Neural cell (in vitro differentiated cells): ENCODE results near the gene ACP1. TPM values are rescaled to one million over a fixed set of nuclear protein-coding genes. Genes with fewer than 3 reads are reported as not detected.

ENCODE experiments used
- H2AFZ ChIP-seq: fragments of 200-600, 300-800 bp; sonication (generic), shearing (Covaris generic); 2 replicates; pipeline ENCODE4 v1.6.0; 2014; ENCODE audit warnings: low read depth, mild to moderate bottlenecking, antibody characterized with exemption, low read length, moderate library complexity
- H3F3A ChIP-seq: fragments of 200-600 bp; shearing (Covaris generic); 2 replicates; pipeline ENCODE4 v1.6.1; 2016; ENCODE audit warnings: mild to moderate bottlenecking, moderate library complexity, mixed read lengths, antibody characterized with exemption, low read length; ENCODE audit not compliant: insufficient read depth, poor library complexity, severe bottlenecking
- H3K27ac ChIP-seq: fragments of 200-600, 300-800 bp; sonication (generic), shearing (Covaris generic); 2 replicates; pipeline ENCODE4 v1.5.1; 2014; ENCODE audit warnings: mild to moderate bottlenecking, low read length, moderate library complexity
- H3K27me3 ChIP-seq: fragments of 300-800, 200-600 bp; sonication (generic), shearing (Covaris generic); 2 replicates; pipeline ENCODE4 v1.6.0; 2014; ENCODE audit warnings: mild to moderate bottlenecking, low read depth, low read length, moderate library complexity; ENCODE audit not compliant: insufficient read depth
- H3K36me3 ChIP-seq: fragments of 300-800, 200-600 bp; sonication (generic), shearing (Covaris generic); 2 replicates; pipeline ENCODE4 v1.5.1; 2014; ENCODE audit warnings: mild to moderate bottlenecking, antibody characterized with exemption, low read length, moderate library complexity; ENCODE audit not compliant: insufficient read depth
- H3K4me2 ChIP-seq: fragments of 300-800, 200-600 bp; sonication (generic), shearing (Covaris generic); 2 replicates; pipeline ENCODE4 v1.6.0; 2014; ENCODE audit warnings: mild to moderate bottlenecking, low read length
- H3K4me3 ChIP-seq: fragments of 300-800, 200-600 bp; sonication (generic), shearing (Covaris generic); 2 replicates; pipeline ENCODE4 v1.5.1; 2014; ENCODE audit warnings: mild to moderate bottlenecking, low read length, moderate library complexity
- H3K79me2 ChIP-seq: fragments of 200-600 bp; shearing (Covaris generic); replicated peaks from 2 replicates; pipeline ENCODE4 v1.6.0; 2014; ENCODE audit warnings: mild to moderate bottlenecking, low read length, moderate library complexity; ENCODE audit not compliant: insufficient read depth
- H3K9ac ChIP-seq: fragments of 300-800, 200-600 bp; sonication (generic), shearing (Covaris generic); 2 replicates; pipeline ENCODE4 v1.6.1; 2016; ENCODE audit warnings: mild to moderate bottlenecking, low read length, mixed read lengths
- H3K9me2 ChIP-seq: fragments of 200-600 bp; shearing (Covaris generic); 2 replicates; pipeline ENCODE4 v1.6.1; 2016; ENCODE audit warnings: mild to moderate bottlenecking, low read length, mixed read lengths; ENCODE audit not compliant: insufficient read depth
- H3K9me3 ChIP-seq: fragments of 200-600, 300-800 bp; sonication (generic), shearing (Covaris generic); 2 replicates; pipeline ENCODE4 v1.6.1; 2016; ENCODE audit warnings: mild to moderate bottlenecking, mixed run types, low read length, moderate library complexity, mixed read lengths
- H4K20me1 ChIP-seq: fragments of 200-600 bp; shearing (Covaris generic); 2 replicates; pipeline ENCODE4 v1.6.1; 2016; ENCODE audit warnings: mild to moderate bottlenecking, mixed run types; ENCODE audit not compliant: insufficient read depth
- CTCF ChIP-seq: fragments of 450-650 bp; IDR thresholded peaks from 2 replicates; pipeline ENCODE4 v1.5.1; 2014; ENCODE audit warnings: antibody characterized with exemption, mild to moderate bottlenecking, moderate library complexity; ENCODE audit not compliant: poor library complexity, severe bottlenecking
- EP300 ChIP-seq: fragments of 450-650 bp; conservative IDR thresholded peaks from 2 replicates; pipeline ENCODE4 v1.6.1; 2014; ENCODE audit warnings: antibody characterized with exemption, mild to moderate bottlenecking, moderate library complexity; ENCODE audit not compliant: poor library complexity, severe bottlenecking
- EZH2 ChIP-seq: fragments of 200-600, 300-800 bp; shearing (Covaris generic), sonication (generic); IDR thresholded peaks from 2 replicates; pipeline ENCODE4 v1.6.1; 2014; ENCODE audit warnings: antibody characterized with exemption, low read length, borderline replicate concordance, mild to moderate bottlenecking; ENCODE audit not compliant: insufficient read depth, poor library complexity, severe bottlenecking
- MXI1 ChIP-seq: fragments of 450-650 bp; conservative IDR thresholded peaks from 2 replicates; pipeline ENCODE4 v1.6.1; 2014; ENCODE audit warnings: antibody characterized with exemption, mild to moderate bottlenecking; ENCODE audit not compliant: poor library complexity, severe bottlenecking
- POLR2AphosphoS5 ChIP-seq: IDR thresholded peaks from 2 replicates; pipeline ENCODE4 v1.6.1; 2012
- RAD21 ChIP-seq: fragments of 450-650 bp; conservative IDR thresholded peaks from 2 replicates; pipeline ENCODE4 v1.6.1; 2014; ENCODE audit warnings: antibody characterized with exemption, mild to moderate bottlenecking, moderate library complexity
- SMC3 ChIP-seq: fragments of 450-650 bp; conservative IDR thresholded peaks from 2 replicates; pipeline ENCODE4 v1.6.1; 2014; ENCODE audit warnings: antibody characterized with exemption, mild to moderate bottlenecking, moderate library complexity; ENCODE audit not compliant: poor library complexity
- TAF1 ChIP-seq: IDR thresholded peaks from 2 replicates; pipeline ENCODE4 v1.6.1; 2012; ENCODE audit warnings: low read depth
- polyA plus RNA-seq: library from polyadenylated mRNA; depleted of rRNA; stranded (reverse); fragments of >200 nt; gene quantifications from 2 replicates; pipeline ENCODE4 v1.2.3, GENCODE V29; 2014
- TF ChIP-seq, protein P1 (sequence below): IDR thresholded peaks from 2 replicates; pipeline ENCODE4 v1.6.1; 2012; ENCODE audit warnings: borderline replicate concordance

The ACP1 gene
- polyA plus RNA-seq, 1 donor from 2014 or later = 263 TPM

DNA sequence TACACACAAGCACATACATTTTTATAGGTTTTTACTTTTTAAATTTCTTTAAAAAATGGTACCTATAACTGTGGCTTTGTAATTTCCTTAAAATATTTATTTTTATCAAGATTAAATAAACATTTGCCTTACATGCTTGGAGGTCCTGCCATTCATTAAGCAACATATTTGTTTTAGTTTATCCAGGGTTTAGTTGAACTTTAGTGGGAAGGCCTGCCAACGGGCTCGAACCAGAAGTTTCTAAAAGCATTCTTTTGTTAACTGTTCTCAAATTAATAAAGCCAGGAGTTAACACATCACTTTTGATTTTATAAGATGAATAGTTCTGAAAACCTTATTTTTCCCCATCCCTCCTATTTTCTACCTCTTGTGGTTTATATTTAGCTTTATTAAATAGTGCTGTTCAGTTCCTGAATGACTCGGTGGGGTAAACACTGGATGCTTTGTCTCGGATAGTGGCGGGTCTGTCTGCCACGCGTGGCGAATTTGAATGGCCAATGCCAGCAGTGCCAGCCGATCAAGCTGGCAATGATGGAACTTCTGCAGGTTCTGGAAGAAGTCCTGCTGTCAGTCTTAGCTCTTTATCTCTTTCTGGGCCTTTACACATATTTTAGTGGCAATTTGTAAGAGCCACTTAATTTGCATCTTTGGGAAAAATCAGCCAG, 33.1 kb upstream of the ACP1 start:
- H3K9ac ChIP-seq = no peak overlapping the region
- H3K4me3 ChIP-seq = no peak overlapping the region
- H4K20me1 ChIP-seq = no peaks in the 10 kb centered on the region
- no peaks in the 10 kb centered on the region for H3K79me2 ChIP-seq
- H3K27ac ChIP-seq = no peak overlapping the region
- H3K27me3 ChIP-seq = no peaks in the 10 kb centered on the region
- no peaks in the 10 kb centered on the region for H3K36me3 ChIP-seq
- no peaks in the 10 kb centered on the region for H3K9me3 ChIP-seq
- H3K9me2 ChIP-seq = no peaks in the 10 kb centered on the region
- H3K4me2 ChIP-seq = no peak overlapping the region
- TF ChIP-seq EP300 (no peak), POLR2AphosphoS5 (no peak), RAD21 (no peak), SMC3 (no peak), TAF1 (no peak), CTCF (no peak)
- TF ChIP-seq, protein P1, sequence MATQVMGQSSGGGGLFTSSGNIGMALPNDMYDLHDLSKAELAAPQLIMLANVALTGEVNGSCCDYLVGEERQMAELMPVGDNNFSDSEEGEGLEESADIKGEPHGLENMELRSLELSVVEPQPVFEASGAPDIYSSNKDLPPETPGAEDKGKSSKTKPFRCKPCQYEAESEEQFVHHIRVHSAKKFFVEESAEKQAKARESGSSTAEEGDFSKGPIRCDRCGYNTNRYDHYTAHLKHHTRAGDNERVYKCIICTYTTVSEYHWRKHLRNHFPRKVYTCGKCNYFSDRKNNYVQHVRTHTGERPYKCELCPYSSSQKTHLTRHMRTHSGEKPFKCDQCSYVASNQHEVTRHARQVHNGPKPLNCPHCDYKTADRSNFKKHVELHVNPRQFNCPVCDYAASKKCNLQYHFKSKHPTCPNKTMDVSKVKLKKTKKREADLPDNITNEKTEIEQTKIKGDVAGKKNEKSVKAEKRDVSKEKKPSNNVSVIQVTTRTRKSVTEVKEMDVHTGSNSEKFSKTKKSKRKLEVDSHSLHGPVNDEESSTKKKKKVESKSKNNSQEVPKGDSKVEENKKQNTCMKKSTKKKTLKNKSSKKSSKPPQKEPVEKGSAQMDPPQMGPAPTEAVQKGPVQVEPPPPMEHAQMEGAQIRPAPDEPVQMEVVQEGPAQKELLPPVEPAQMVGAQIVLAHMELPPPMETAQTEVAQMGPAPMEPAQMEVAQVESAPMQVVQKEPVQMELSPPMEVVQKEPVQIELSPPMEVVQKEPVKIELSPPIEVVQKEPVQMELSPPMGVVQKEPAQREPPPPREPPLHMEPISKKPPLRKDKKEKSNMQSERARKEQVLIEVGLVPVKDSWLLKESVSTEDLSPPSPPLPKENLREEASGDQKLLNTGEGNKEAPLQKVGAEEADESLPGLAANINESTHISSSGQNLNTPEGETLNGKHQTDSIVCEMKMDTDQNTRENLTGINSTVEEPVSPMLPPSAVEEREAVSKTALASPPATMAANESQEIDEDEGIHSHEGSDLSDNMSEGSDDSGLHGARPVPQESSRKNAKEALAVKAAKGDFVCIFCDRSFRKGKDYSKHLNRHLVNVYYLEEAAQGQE = no peak
- no peaks in the 10 kb centered on the region for H3F3A ChIP-seq
- H2AFZ ChIP-seq = no peak overlapping the region

GRCh38 chr2:233030-233429, 31.7 kb upstream of the ACP1 start:
- Histone ChIP-seq H2AFZ (no peak overlapping the region), H3K4me2 (no peak overlapping the region), H4K20me1 (no peaks in the 10 kb centered on the region), H3K4me3 (no peak overlapping the region), H3F3A (no peaks in the 10 kb centered on the region), H3K27me3 (no peaks in the 10 kb centered on the region), H3K36me3 (no peaks in the 10 kb centered on the region), H3K9me3 (no peaks in the 10 kb centered on the region), H3K27ac (no peak overlapping the region), H3K79me2 (no peaks in the 10 kb centered on the region), H3K9me2 (no peaks in the 10 kb centered on the region), H3K9ac (no peak overlapping the region)
- TF ChIP-seq MXI1 = no peak
- TF ChIP-seq EZH2 = no peak
- no peak for TF ChIP-seq CTCF
- TF ChIP-seq EP300 = no peak
- TF ChIP-seq, protein P1 = no peak
